Measurements from ENCODE around the gene CPA5.

CPA5 gene

GRCh38 chr7:130379019-130379418, 34.4 kb downstream of the CPA5 start:
- DNase-seq (ENCODE audit: low read depth), result no peak

- DNase-seq (ENCODE audit: low read depth), result no peak
Observed at GRCh38 chr7:130379532-130379920, 34.9 kb downstream of the CPA5 start.

GRCh38 chr7:130379921-130380860, 35.6 kb downstream of the CPA5 start, which contains the start of gene CPA1:
CPA1 (plus strand) TSS chr7:130380494; CDS start chr7:130380521, 27 bp downstream.
- DNase-seq (ENCODE audit: low read depth), result no peak

- no peak for DNase-seq (ENCODE audit: low read depth)
Observed at GRCh38 chr7:130380861-130381455, 36.3 kb downstream of the CPA5 start.

GRCh38 chr7:130381468-130382312, 37.1 kb downstream of the CPA5 start:
- DNase-seq (ENCODE audit: low read depth), result no peak

- no peak for DNase-seq (ENCODE audit: low read depth)
Observed at GRCh38 chr7:130383187-130383980, 38.8 kb downstream of the CPA5 start.

GRCh38 chr7:130384371-130384801, 39.8 kb downstream of the CPA5 start:
- no peak for DNase-seq (ENCODE audit: low read depth)

GRCh38 chr7:130384841-130385599, 40.4 kb downstream of the CPA5 start:
- no peak for DNase-seq (ENCODE audit: low read depth)

- DNase-seq (ENCODE audit: low read depth), result no peak
Observed at GRCh38 chr7:130385600-130386066, 41.0 kb downstream of the CPA5 start.

GRCh38 chr7:130386876-130387275, 42.3 kb downstream of the CPA5 start:
- DNase-seq (ENCODE audit: low read depth), result no peak

GRCh38 chr7:130387306-130387627, 42.7 kb downstream of the CPA5 start:
- DNase-seq (ENCODE audit: low read depth), result no peak

GRCh38 chr7:130387628-130388403, 43.2 kb downstream of the CPA5 start:
- DNase-seq (ENCODE audit: low read depth), result no peak

GRCh38 chr7:130388671-130389070, 44.1 kb downstream of the CPA5 start:
- DNase-seq (ENCODE audit: low read depth), result no peak

- DNase-seq (ENCODE audit: low read depth), result no peak
Observed at GRCh38 chr7:130390486-130390885, 45.9 kb downstream of the CPA5 start.

- no peak for DNase-seq (ENCODE audit: low read depth)
Observed at GRCh38 chr7:130393101-130393561, 48.5 kb downstream of the CPA5 start.

- no peak for DNase-seq (ENCODE audit: low read depth)
Observed at GRCh38 chr7:130393841-130394411, 49.3 kb downstream of the CPA5 start.

- no peak for DNase-seq (ENCODE audit: low read depth)
Observed at GRCh38 chr7:130394421-130395195, 50.0 kb downstream of the CPA5 start.

GRCh38 chr7:130395421-130395820, 50.8 kb downstream of the CPA5 start:
- DNase-seq (ENCODE audit: low read depth), result no peak

- DNase-seq (ENCODE audit: low read depth), result no peak
Observed at GRCh38 chr7:130396109-130396508, 51.5 kb downstream of the CPA5 start.

Measured in HS-27A (cell line).